NCI-H2196 (cell line): ENCODE results near the gene AATK.

ENCODE experiments used
- DNase-seq: peaks from one replicate; lab custom pipeline; 2025; ENCODE audit not compliant: unreplicated experiment; lab: John Stamatoyannopoulos, UW

Gene AATK

GRCh38 chr17:81118308-81119221 lies 47.5 kb downstream of the AATK start:
- DNase-seq, result no peak

GRCh38 chr17:81117672-81118198 lies 48.3 kb downstream of the AATK start:
- no peak for DNase-seq

GRCh38 chr17:81116704-81117103 lies 49.3 kb downstream of the AATK start:
- DNase-seq, result peak; percentile 26

GRCh38 chr17:81115749-81116464 lies 50.1 kb downstream of the AATK start:
- DNase-seq, result no peak

- no peak for DNase-seq
Observed at GRCh38 chr17:81115219-81115618, 50.8 kb downstream of the AATK start.

GRCh38 chr17:81114351-81115093 lies 51.5 kb downstream of the AATK start:
- no peak for DNase-seq

GRCh38 chr17:81113158-81113724 lies 52.8 kb downstream of the AATK start:
- no peak for DNase-seq

GRCh38 chr17:81112450-81112849 lies 53.6 kb downstream of the AATK start:
- no peak for DNase-seq

- no peak for DNase-seq
Observed at GRCh38 chr17:81111066-81111465, 55.0 kb downstream of the AATK start.

- DNase-seq, result no peak
Observed at GRCh38 chr17:81110488-81111040, 55.5 kb downstream of the AATK start.

GRCh38 chr17:81109957-81110356 lies 56.1 kb downstream of the AATK start:
- DNase-seq, result no peak

GRCh38 chr17:81108220-81108619 lies 57.8 kb downstream of the AATK start:
- DNase-seq, result no peak

- no peak for DNase-seq
Observed at GRCh38 chr17:81106716-81107115, 59.3 kb downstream of the AATK start.

- no peak for DNase-seq
Observed at GRCh38 chr17:81103379-81103778, 62.6 kb downstream of the AATK start.

GRCh38 chr17:81102869-81103268 lies 63.2 kb downstream of the AATK start:
- DNase-seq, result no peak

GRCh38 chr17:81102352-81102751 lies 63.7 kb downstream of the AATK start:
- DNase-seq, result no peak

GRCh38 chr17:81101614-81102306 lies 64.3 kb downstream of the AATK start:
- peak; percentile 95 for DNase-seq

GRCh38 chr17:81100668-81101067 lies 65.4 kb downstream of the AATK start:
- no peak for DNase-seq

GRCh38 chr17:81099888-81100287 lies 66.1 kb downstream of the AATK start:
- DNase-seq, result no peak

GRCh38 chr17:81097943-81098308 lies 68.1 kb downstream of the AATK start:
- DNase-seq, result no peak
